Caco-2 (cell line): ENCODE results near the gene ZNF341. TPM values are rescaled to one million over a fixed set of nuclear protein-coding genes. Genes with fewer than 3 reads are reported as not detected.

ENCODE experiments used
- BruUV-seq: library from RNA; stranded (reverse); fragments of 400-500 nt; replicated peaks from 2 replicates; lab custom pipeline; 2021; lab: Mats Ljungman, UMichigan
- CTCF ChIA-PET: fragments of 300-600 bp; sonication (Branson Sonifier 250); formaldehyde crosslinking; loops from one replicate; lab custom pipeline; 2022; ENCODE audit warnings: antibody characterized with exemption; lab: Charles Lee
- POLR2A ChIA-PET: fragments of 300-600 bp; sonication (Branson Sonifier 250); formaldehyde crosslinking; loops from one replicate; lab custom pipeline; 2022; ENCODE audit warnings: antibody characterized with exemption; lab: Charles Lee
- DNase-seq, 2 experiments: peaks; one replicate each; pipeline versions ENCODE4 v3.0.0 to v3.0.0-alpha.2; 2020 to 2022
- H3K27me3 ChIP-seq: replicated peaks from 2 replicates; pipeline ENCODE4 v1.6.0; 2011; ENCODE audit warnings: low read length; ENCODE audit not compliant: control insufficient read depth, insufficient read depth
- H3K36me3 ChIP-seq: 2 replicates; pipeline ENCODE4 v1.5.1; 2011; ENCODE audit warnings: low read length; ENCODE audit not compliant: control insufficient read depth, insufficient read depth
- H3K4me1 ChIP-seq: fragments of 250-450 bp; sonication (Bioruptor Pico); 2 replicates; pipeline ENCODE4 v1.5.1; 2020; ENCODE audit warnings: mild to moderate bottlenecking
- H3K4me3 ChIP-seq: 2 replicates; pipeline ENCODE4 v1.5.1; 2011; ENCODE audit warnings: low read depth, mild to moderate bottlenecking, control low read depth, low read length
- H3K9me3 ChIP-seq: fragments of 250-450 bp; sonication (Bioruptor Pico); 2 replicates; pipeline ENCODE4 v1.5.1; 2020; ENCODE audit warnings: mild to moderate bottlenecking, moderate library complexity
- H3K27ac Mint-ChIP-seq: one replicate; pipeline ENCODE4 v1.8.0; 2022; ENCODE audit warnings: mixed read lengths; ENCODE audit not compliant: unreplicated experiment
- H3K27me3 Mint-ChIP-seq: one replicate; pipeline ENCODE4 v1.8.0; 2022; ENCODE audit warnings: mixed read lengths; ENCODE audit not compliant: insufficient read depth, unreplicated experiment
- H3K36me3 Mint-ChIP-seq: one replicate; pipeline ENCODE4 v1.8.0; 2022; ENCODE audit warnings: mild to moderate bottlenecking, mixed read lengths; ENCODE audit not compliant: insufficient read depth, unreplicated experiment
- H3K4me1 Mint-ChIP-seq: one replicate; pipeline ENCODE4 v1.8.0; 2022; ENCODE audit warnings: low read depth, mixed read lengths; ENCODE audit not compliant: unreplicated experiment
- H3K4me3 Mint-ChIP-seq: one replicate; pipeline ENCODE4 v1.8.0; 2022; ENCODE audit warnings: mild to moderate bottlenecking, moderate library complexity, mixed read lengths; ENCODE audit not compliant: unreplicated experiment
- H3K9me3 Mint-ChIP-seq: one replicate; pipeline ENCODE4 v1.8.0; 2022; ENCODE audit warnings: mixed read lengths; ENCODE audit not compliant: unreplicated experiment
- intact Hi-C: fragments of 100-400 bp; cut with micrococcal nuclease; formaldehyde crosslinking; loops from one replicate; pipeline ENCODE4 v1.10.0; 2022; ENCODE audit not compliant: unreplicated experiment
- total RNA-seq: library from RNA; stranded (reverse); gene quantifications from 2 replicates; pipeline ENCODE4 v1.2.3, GENCODE V29; 2022
- TF ChIP-seq, protein P1 (sequence below), 2 experiments: fragments of 200-600 bp in 1 of 2; IDR thresholded peaks; 1 replicate in 1 of 2; 2 replicates in 1 of 2; pipeline versions ENCODE4 v1.5.1 to v1.8.0; 2011 to 2022; ENCODE audit warnings: antibody characterized with exemption in 1 of 2, control low read depth in 1 of 2, inconsistent platforms in 1 of 2, low read depth in 1 of 2, low read length in 1 of 2, mild to moderate bottlenecking in 1 of 2, moderate library complexity in 1 of 2; ENCODE audit not compliant: insufficient read depth in 1 of 2, severe bottlenecking in 1 of 2, unreplicated experiment in 1 of 2

ZNF341 gene
- total RNA-seq, 1 experiment from 2014 or later, result 2.9 TPM

DNA sequence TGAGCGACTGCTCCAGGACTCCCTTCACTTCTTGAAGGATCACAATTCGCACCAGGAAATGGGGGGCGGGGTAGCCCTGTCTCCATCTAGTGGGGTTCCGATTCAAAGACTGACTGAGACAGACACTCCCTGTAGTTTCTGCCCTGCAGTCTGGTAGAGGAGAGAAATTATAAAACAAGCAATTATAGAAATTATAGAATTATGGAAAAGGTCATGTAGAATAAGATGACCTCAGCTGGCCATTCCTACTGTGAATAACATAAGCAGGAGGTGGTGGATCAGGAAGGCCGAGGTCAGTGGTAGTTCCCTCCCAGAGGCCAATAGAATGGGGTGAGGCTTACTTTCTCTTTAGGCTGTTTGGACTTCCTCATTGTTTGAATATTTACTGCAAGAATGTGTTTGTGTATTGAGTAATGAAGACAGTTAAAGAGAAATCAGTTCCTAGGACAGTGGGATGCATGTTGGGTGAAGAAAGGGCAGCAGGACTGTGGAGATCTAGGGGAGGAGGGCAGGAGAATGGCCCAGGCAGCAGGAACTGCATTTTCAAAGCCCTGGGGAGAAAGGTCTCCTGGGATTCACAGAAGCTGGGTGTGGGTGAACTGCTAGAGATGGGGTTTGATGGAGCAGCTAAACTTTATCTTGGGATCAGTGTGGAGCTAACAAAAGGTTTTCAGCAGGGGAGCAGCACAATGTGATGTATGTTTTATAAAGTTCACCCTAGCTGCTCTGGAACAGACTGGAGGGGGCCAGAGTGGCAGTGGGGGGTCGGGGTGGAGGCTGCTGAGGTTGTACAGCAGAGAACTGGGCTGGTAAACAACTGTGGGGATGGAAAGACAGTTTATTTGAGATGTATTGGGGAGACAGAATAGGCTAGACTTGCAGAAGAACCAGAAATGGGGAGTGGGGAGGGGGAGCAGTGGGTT, 2.1 kb downstream of the ZNF341 start:
- POLR2A ChIA-PET, result interaction anchor here (0.7 to 3.1 kb wide), 5 partner anchors 12 to 259 kb away, joined by 3 to 26 read pairs (median 5); partner anchors contain the start of genes ACTL10, CHMP4B and RALY
- peak overlapping the region; percentile 94 for H3K4me3 Mint-ChIP-seq
- no TSS peak for BruUV-seq
- H3K9me3 Mint-ChIP-seq, result peaks cover 29% of the 10 kb centered on the region
- TF ChIP-seq, protein P1, sequence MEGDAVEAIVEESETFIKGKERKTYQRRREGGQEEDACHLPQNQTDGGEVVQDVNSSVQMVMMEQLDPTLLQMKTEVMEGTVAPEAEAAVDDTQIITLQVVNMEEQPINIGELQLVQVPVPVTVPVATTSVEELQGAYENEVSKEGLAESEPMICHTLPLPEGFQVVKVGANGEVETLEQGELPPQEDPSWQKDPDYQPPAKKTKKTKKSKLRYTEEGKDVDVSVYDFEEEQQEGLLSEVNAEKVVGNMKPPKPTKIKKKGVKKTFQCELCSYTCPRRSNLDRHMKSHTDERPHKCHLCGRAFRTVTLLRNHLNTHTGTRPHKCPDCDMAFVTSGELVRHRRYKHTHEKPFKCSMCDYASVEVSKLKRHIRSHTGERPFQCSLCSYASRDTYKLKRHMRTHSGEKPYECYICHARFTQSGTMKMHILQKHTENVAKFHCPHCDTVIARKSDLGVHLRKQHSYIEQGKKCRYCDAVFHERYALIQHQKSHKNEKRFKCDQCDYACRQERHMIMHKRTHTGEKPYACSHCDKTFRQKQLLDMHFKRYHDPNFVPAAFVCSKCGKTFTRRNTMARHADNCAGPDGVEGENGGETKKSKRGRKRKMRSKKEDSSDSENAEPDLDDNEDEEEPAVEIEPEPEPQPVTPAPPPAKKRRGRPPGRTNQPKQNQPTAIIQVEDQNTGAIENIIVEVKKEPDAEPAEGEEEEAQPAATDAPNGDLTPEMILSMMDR (IDR thresholded peaks at IDR 0.05; ENCODE audit: insufficient read depth in 1 of 2, low read depth in 1 of 2, low read length in 1 of 2, severe bottlenecking in 1 of 2, unreplicated experiment in 1 of 2), result no peak
- Histone ChIP-seq H3K4me1 (peaks cover 23% of the 10 kb centered on the region), H3K27me3 (no peaks in the 10 kb centered on the region), H3K36me3 (no peaks in the 10 kb centered on the region), H3K9me3 (peaks cover 36% of the 10 kb centered on the region), H3K4me3 (no peak overlapping the region)
- peak overlapping the region; percentile 88 for H3K27ac Mint-ChIP-seq
- intact Hi-C loops, result loop anchor here (1.0 to 5.0 kb wide), 4 partner anchors 92 to 292 kb away; partner anchors contain the start of genes RALY and SNTA1
- H3K27me3 Mint-ChIP-seq, result no peaks in the 10 kb centered on the region
- peaks cover 37% of the 10 kb centered on the region for H3K36me3 Mint-ChIP-seq
- CTCF ChIA-PET, result interaction anchor here (0.6 to 3.5 kb wide), 7 partner anchors 14 to 335 kb away, joined by 3 to 39 read pairs (median 8); partner anchors contain the start of genes CHMP4B, NECAB3 and PXMP4
- H3K4me1 Mint-ChIP-seq, result peaks cover 27% of the 10 kb centered on the region
- DNase-seq, result peak; percentile 90 to 91

DNA sequence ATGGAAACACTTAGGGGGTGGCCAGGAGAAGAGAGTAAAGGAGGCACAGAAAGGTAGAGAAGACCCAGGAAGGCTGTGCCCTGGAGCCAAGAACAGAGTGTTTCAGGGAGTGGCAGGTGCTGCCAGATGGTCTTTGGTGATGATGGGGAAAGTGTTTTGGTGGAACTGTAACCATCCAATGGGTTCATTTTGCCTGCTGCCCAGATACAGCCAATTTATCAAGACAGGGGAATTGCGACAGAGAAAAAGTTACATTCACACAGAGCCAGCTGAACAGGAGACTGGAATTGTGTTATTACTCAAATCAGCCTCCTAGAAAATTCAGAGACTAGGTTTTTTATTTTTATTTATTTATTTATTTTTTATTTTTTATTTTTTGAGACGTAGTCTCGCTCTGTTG, 5.2 kb downstream of the ZNF341 start:
- Histone ChIP-seq H3K4me3 (no peak overlapping the region), H3K9me3 (peaks cover 36% of the 10 kb centered on the region), H3K36me3 (no peaks in the 10 kb centered on the region), H3K27me3 (no peaks in the 10 kb centered on the region), H3K4me1 (peaks cover 15% of the 10 kb centered on the region)
- Mint-ChIP-seq H3K4me3 (no peak overlapping the region), H3K36me3 (peaks cover 37% of the 10 kb centered on the region), H3K27me3 (no peaks in the 10 kb centered on the region), H3K4me1 (peaks cover 19% of the 10 kb centered on the region), H3K9me3 (peaks cover 34% of the 10 kb centered on the region), H3K27ac (no peak overlapping the region)
- CTCF ChIA-PET, result no interaction called here
- no TSS peak for BruUV-seq
- TF ChIP-seq, protein P1 (IDR thresholded peaks at IDR 0.05; ENCODE audit: insufficient read depth in 1 of 2, low read depth in 1 of 2, low read length in 1 of 2, severe bottlenecking in 1 of 2, unreplicated experiment in 1 of 2), result no peak
- intact Hi-C loops, result no loop called here
- POLR2A ChIA-PET, result no interaction called here
- no peak for DNase-seq

DNA sequence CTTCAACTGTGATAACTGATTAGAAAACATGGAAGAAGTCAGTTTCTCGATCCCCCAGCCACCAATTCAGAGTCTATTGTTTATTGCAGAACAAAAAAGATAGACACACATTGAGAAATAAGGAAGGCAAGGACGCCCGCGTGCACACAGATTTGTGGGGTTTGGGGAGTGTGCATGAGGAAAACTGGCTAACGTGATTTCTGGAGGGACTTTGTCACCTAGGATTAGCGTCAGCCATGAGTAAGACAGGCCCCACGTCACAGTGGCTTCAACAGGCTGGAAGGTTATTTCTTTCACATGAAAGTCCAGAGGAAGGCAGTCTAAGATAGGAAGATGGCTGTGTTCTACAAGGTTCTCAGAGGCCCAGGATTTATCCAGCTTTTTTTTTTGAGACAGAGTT, 7.7 kb downstream of the ZNF341 start:
- intact Hi-C loops, result no loop called here
- TF ChIP-seq, protein P1 (IDR thresholded peaks at IDR 0.05; ENCODE audit: insufficient read depth in 1 of 2, low read depth in 1 of 2, low read length in 1 of 2, severe bottlenecking in 1 of 2, unreplicated experiment in 1 of 2), result no peak
- Mint-ChIP-seq H3K4me3 (no peak overlapping the region), H3K9me3 (peaks cover 34% of the 10 kb centered on the region), H3K36me3 (peaks cover 19% of the 10 kb centered on the region), H3K27ac (no peak overlapping the region), H3K4me1 (peaks cover under 1% of the 10 kb centered on the region), H3K27me3 (no peaks in the 10 kb centered on the region)
- peaks cover 36% of the 10 kb centered on the region for H3K9me3 ChIP-seq
- H3K36me3 ChIP-seq, result no peaks in the 10 kb centered on the region
- no TSS peak for BruUV-seq
- H3K4me3 ChIP-seq, result no peak overlapping the region
- ChIA-PET POLR2A (no interaction called here), CTCF (no interaction called here)
- no peak for DNase-seq
- no peaks in the 10 kb centered on the region for H3K27me3 ChIP-seq
- H3K4me1 ChIP-seq, result peaks cover 2% of the 10 kb centered on the region
